H1 (cell line): ENCODE measurements around the gene HMCN2. TPM values are rescaled to one million over a fixed set of nuclear protein-coding genes. Genes with fewer than 3 reads are reported as not detected.

ENCODE experiments used
- CTCF ChIA-PET: fragments of 300-600 bp; sonication (Branson Sonifier 250); formaldehyde crosslinking; loops from one replicate; lab custom pipeline; 2021; ENCODE audit not compliant: partially characterized antibody; lab: Charles Lee
- POLR2A ChIA-PET: fragments of 300-600 bp; sonication (Branson Sonifier 250); formaldehyde crosslinking; loops from one replicate; lab custom pipeline; 2021; ENCODE audit warnings: inconsistent platforms; ENCODE audit not compliant: partially characterized antibody; lab: Charles Lee
- DNase-seq, 2 experiments: peaks; one replicate each; pipeline versions ENCODE4 v3.0.0 to v3.0.0-alpha.2; 2010 to 2022; ENCODE audit warnings: low spot score in 2 of 2, low read depth in 1 of 2, mixed read lengths in 1 of 2
- FAIRE-seq: peaks from 2 replicates; lab custom pipeline; 2011; peaks lifted over from hg19 to GRCh38; lab: Jason Lieb, UNC
- H2AFZ ChIP-seq: 2 replicates; pipeline ENCODE4 v1.8.1; 2012; ENCODE audit warnings: low read length, inconsistent platforms
- H2AK5ac ChIP-seq: 2 replicates; pipeline ENCODE4 v1.6.1; 2013; ENCODE audit warnings: low read depth, low read length
- H2BK120ac ChIP-seq: replicated peaks from 2 replicates; pipeline ENCODE3; 2013; ENCODE audit warnings: low read depth, low read length, inconsistent platforms
- H2BK12ac ChIP-seq: 2 replicates; pipeline ENCODE4 v1.6.1; 2013; ENCODE audit warnings: low read depth, low read length
- H2BK15ac ChIP-seq: 2 replicates; pipeline ENCODE4 v1.6.1; 2013; ENCODE audit warnings: low read length
- H2BK20ac ChIP-seq: 2 replicates; pipeline ENCODE4 v1.6.1; 2013; ENCODE audit warnings: low read length
- H2BK5ac ChIP-seq: 2 replicates; pipeline ENCODE4 v1.6.1; 2013; ENCODE audit warnings: low read depth, low read length
- H3K14ac ChIP-seq: 2 replicates; pipeline ENCODE4 v1.6.1; 2013; ENCODE audit warnings: inconsistent platforms; ENCODE audit not compliant: insufficient read length
- H3K18ac ChIP-seq: 2 replicates; pipeline ENCODE4 v1.6.1; 2013; ENCODE audit warnings: low read length; ENCODE audit errors: extremely low read depth
- H3K23ac ChIP-seq: 2 replicates; pipeline ENCODE4 v1.6.1; 2013; ENCODE audit warnings: inconsistent platforms; ENCODE audit not compliant: insufficient read length
- H3K23me2 ChIP-seq: 2 replicates; pipeline ENCODE4 v1.6.1; 2013; ENCODE audit warnings: low read depth, low read length
- H3K27ac ChIP-seq: 2 replicates; pipeline ENCODE4 v1.6.1; 2011; ENCODE audit warnings: low read depth, low read length, inconsistent platforms
- H3K27me3 ChIP-seq, 4 experiments: replicated peaks in 1 of 4; 1 replicate in 1 of 4; 2 replicates in 3 of 4; pipeline versions ENCODE4 v1.6.1 to v1.8.1; 2011 to 2013; ENCODE audit warnings: low read length in 3 of 4, mild to moderate bottlenecking in 3 of 4, inconsistent platforms in 2 of 4, mixed read lengths in 2 of 4, moderate library complexity in 1 of 4; ENCODE audit not compliant: control insufficient read depth in 3 of 4, insufficient read depth in 3 of 4; ENCODE audit errors: extremely low read depth in 1 of 4
- H3K36me3 ChIP-seq, 4 experiments: 2 replicates each; pipeline versions ENCODE4 v1.6.1 to v1.8.1; 2011 to 2013; ENCODE audit warnings: mild to moderate bottlenecking in 4 of 4, low read length in 3 of 4, moderate library complexity in 2 of 4, control low read depth in 1 of 4, inconsistent platforms in 1 of 4; ENCODE audit not compliant: insufficient read depth in 4 of 4, control insufficient read depth in 2 of 4
- H3K4ac ChIP-seq: replicated peaks from 2 replicates; pipeline ENCODE3; 2013; ENCODE audit warnings: low read length, low read depth, mixed read lengths, inconsistent platforms; ENCODE audit not compliant: insufficient read length
- H3K4me1 ChIP-seq, 4 experiments: replicated peaks in 1 of 4; 1 replicate in 1 of 4; 2 replicates in 3 of 4; pipeline versions ENCODE4 v1.6.1 to v1.8.1; 2011 to 2013; ENCODE audit warnings: low read length in 3 of 4, inconsistent platforms in 2 of 4, mixed read lengths in 1 of 4; ENCODE audit not compliant: insufficient read depth in 4 of 4, control insufficient read depth in 3 of 4
- H3K4me2 ChIP-seq, 2 experiments: 2 replicates each; pipeline versions ENCODE4 v1.6.1 to v1.8.1; 2011 to 2013; ENCODE audit warnings: low read depth in 2 of 2, low read length in 2 of 2, control low read depth in 1 of 2, inconsistent platforms in 1 of 2, mild to moderate bottlenecking in 1 of 2; ENCODE audit not compliant: insufficient read depth in 1 of 2
- H3K4me3 ChIP-seq, 4 experiments: fragments of 200-600, 300-600 bp in 1 of 4; sonication (generic), shearing (Covaris generic), sonication (Bioruptor Twin) in 1 of 4; 2 replicates each; pipeline versions ENCODE4 v1.5.1 to v1.8.1; 2011 to 2016; ENCODE audit warnings: low read length in 4 of 4, low read depth in 3 of 4, control low read depth in 2 of 4, inconsistent platforms in 2 of 4, mild to moderate bottlenecking in 2 of 4, mixed read lengths in 1 of 4, moderate library complexity in 1 of 4; ENCODE audit not compliant: insufficient read depth in 2 of 4; ENCODE audit errors: extremely low read depth in 1 of 4
- H3K56ac ChIP-seq: replicated peaks from 2 replicates; pipeline ENCODE3; 2013; ENCODE audit warnings: low read depth, mild to moderate bottlenecking, mixed read lengths, low read length, inconsistent platforms; ENCODE audit not compliant: insufficient read length
- H3K79me1 ChIP-seq: 2 replicates; pipeline ENCODE4 v1.6.1; 2013; ENCODE audit warnings: low read depth, low read length, control low read depth
- H3K79me2 ChIP-seq, 2 experiments: 2 replicates each; pipeline versions ENCODE4 v1.6.1 to v1.8.1; 2012 to 2013; ENCODE audit warnings: low read length in 2 of 2, mild to moderate bottlenecking in 2 of 2, inconsistent platforms in 1 of 2; ENCODE audit not compliant: insufficient read depth in 2 of 2, control insufficient read depth in 1 of 2
- H3K9ac ChIP-seq, 4 experiments: replicated peaks in 1 of 4; 1 replicate in 1 of 4; 2 replicates in 3 of 4; pipeline versions ENCODE4 v1.6.1 to v1.8.1; 2011 to 2013; ENCODE audit warnings: low read depth in 3 of 4, low read length in 3 of 4, control low read depth in 2 of 4, mild to moderate bottlenecking in 2 of 4, moderate library complexity in 2 of 4, inconsistent platforms in 1 of 4; ENCODE audit errors: extremely low read depth in 1 of 4
- H3K9me3 ChIP-seq, 2 experiments: 2 replicates each; pipeline versions ENCODE4 v1.6.1 to v1.8.1; 2012 to 2013; ENCODE audit warnings: mild to moderate bottlenecking in 2 of 2, moderate library complexity in 2 of 2, control low read depth in 1 of 2, inconsistent platforms in 1 of 2, low read depth in 1 of 2, low read length in 1 of 2, mixed read lengths in 1 of 2; ENCODE audit not compliant: insufficient read depth in 2 of 2
- H4K20me1 ChIP-seq, 2 experiments: replicated peaks in 1 of 2; 2 replicates each; pipeline versions ENCODE3 to v1.8.1; 2011 to 2013; ENCODE audit warnings: inconsistent platforms in 2 of 2, low read length in 2 of 2, mild to moderate bottlenecking in 1 of 2; ENCODE audit not compliant: insufficient read depth in 2 of 2, control insufficient read depth in 1 of 2
- H4K5ac ChIP-seq: 2 replicates; pipeline ENCODE4 v1.6.1; 2013; ENCODE audit warnings: low read length, low read depth, mixed read lengths, inconsistent platforms; ENCODE audit not compliant: insufficient read length
- H4K8ac ChIP-seq: 2 replicates; pipeline ENCODE4 v1.8.0; 2013; ENCODE audit warnings: mild to moderate bottlenecking, moderate library complexity, low read length, inconsistent platforms; ENCODE audit not compliant: insufficient read depth; ENCODE audit errors: extremely low read depth
- H4K91ac ChIP-seq: replicated peaks from 2 replicates; pipeline ENCODE3; 2013; ENCODE audit warnings: low read length, mixed read lengths, inconsistent platforms; ENCODE audit not compliant: insufficient read length
- GABPA ChIP-seq: IDR thresholded peaks from 2 replicates; pipeline ENCODE4 v1.6.1; 2011; ENCODE audit warnings: mild to moderate bottlenecking, low read length, moderate library complexity, borderline replicate concordance; ENCODE audit not compliant: insufficient read depth
- KDM4A ChIP-seq: IDR thresholded peaks from one replicate; pipeline ENCODE4 v1.7.1; 2012; ENCODE audit warnings: low read depth, mild to moderate bottlenecking, moderate library complexity, low read length, inconsistent platforms; ENCODE audit not compliant: severe bottlenecking
- WGBS, 2 experiments: shearing (Covaris generic) in 1 of 2; methylation state at CpG; one replicate each; pipeline versions ENCODE4 v1.1.6 to v1.1.7; 2013 to 2015; ENCODE audit warnings: low lambda C conversion rate in 2 of 2, mixed read lengths in 2 of 2, inconsistent platforms in 1 of 2, low coverage in 1 of 2, missing lambda C conversion rate in 1 of 2; ENCODE audit not compliant: insufficient replicate concordance in 2 of 2, insufficient coverage in 1 of 2, insufficient read length in 1 of 2; ENCODE audit errors: extremely low coverage in 1 of 2, missing lambda C conversion rate in 1 of 2; 5-methylcytosine and 5-hydroxymethylcytosine counted together
- polyA plus RNA-seq, 7 experiments: library from polyadenylated mRNA; depleted of rRNA in 3 of 7; stranded (reverse) in 5 of 7; unstranded in 2 of 7; fragments of >200 nt in 5 of 7; fragments of 200-250 nt in 2 of 7; gene quantifications; 1 replicate in 5 of 7; 2 replicates in 1 of 7; 4 replicates in 1 of 7; pipeline versions ENCODE4 v1.2.1 to v1.2.3, GENCODE V29; 2011 to 2013; ENCODE audit warnings: missing spikeins in 2 of 7, mixed read lengths in 2 of 7
- total RNA-seq: library from RNA; stranded (reverse); fragmentation: NEBNext Ultra II Directional; extraction: Animal tissue kit (Norgen Biotek cat#: 25700); gene quantifications from 2 replicates; pipeline ENCODE4 v1.2.1, GENCODE V29; 2021

Gene HMCN2
- total and polyA plus RNA-seq, 2 of the 8 experiments (the other 6 are each of a cell fraction or from before 2014, with no cell fraction given): 5.0 to 9.1 TPM

GRCh38 chr9:130300739-130301138 lies 35.2 kb downstream of the HMCN2 start:
- Histone ChIP-seq H3K4me3 (no peak overlapping the region), H2BK20ac (no peak overlapping the region), H3K4me1 (peaks cover 0 to 7% (median 2%) of the 10 kb centered on the region in 4 experiments; a peak in 5 of 7 replicates), H4K5ac (no peak overlapping the region), H3K18ac (no peak overlapping the region), H3K9me3 (no peaks in the 10 kb centered on the region), H2BK120ac (no peak overlapping the region), H4K8ac (peak overlapping the region; percentile 3), H3K27ac (no peak overlapping the region), H4K20me1 (no peaks in the 10 kb centered on the region), H3K79me1 (no peaks in the 10 kb centered on the region), H3K9ac (no peak overlapping the region), H3K79me2 (no peaks in the 10 kb centered on the region), H3K14ac (no peak overlapping the region), H3K27me3 (no peaks in the 10 kb centered on the region), H2AFZ (no peak overlapping the region), H2BK12ac (no peak overlapping the region), H3K23me2 (peaks cover 10% of the 10 kb centered on the region; the same call in 1 of the 2 replicates), H3K4ac (no peak overlapping the region), H2BK5ac (0 out of 2 replicates have a peak overlapping the region, but pooled peaks have one; percentile 9), H3K56ac (no peak overlapping the region), H2BK15ac (no peak overlapping the region), H4K91ac (no peak overlapping the region), H3K4me2 (no peak overlapping the region), H3K36me3 (peaks cover 0 to 13% (median 3%) of the 10 kb centered on the region in 4 experiments; a peak in 4 of 8 replicates), H3K23ac (no peak overlapping the region), H2AK5ac (no peak overlapping the region)
- DNase-seq (no peak), FAIRE-seq (no peak)
- ChIA-PET CTCF (interaction anchor here (0.7 to 5.6 kb wide), 11 partner anchors 10 to 190 kb away, joined by 3 to 33 read pairs (median 4); no protein-coding TSS in a partner anchor), POLR2A (interaction anchor here (1.2 kb wide), 1 partner anchor 60 kb away, joined by 3 read pairs; no protein-coding TSS in a partner anchor)
- 84% methylated on average over 5 of the region's 5 CpGs; no CpG with 5 or more reads in 1 of the 2 experiments for WGBS, 2 experiments
- no peak for TF ChIP-seq GABPA
- TF ChIP-seq KDM4A: no peak
